CD14-positive monocyte (primary cell): Measurements from ENCODE around the gene C2CD4D. TPM values are rescaled to one million over a fixed set of nuclear protein-coding genes. Genes with fewer than 3 reads are reported as not detected.

Experiments
- DNase-seq, 3 donors: peaks; one replicate each; pipeline ENCODE4 v3.0.0-alpha.2; 2011 to 2022
- H2AFZ ChIP-seq: 2 replicates; pipeline ENCODE4 v1.6.0; 2012; ENCODE audit warnings: mild to moderate bottlenecking, low read depth, low read length, inconsistent platforms; ENCODE audit not compliant: insufficient read depth, poor library complexity, severe bottlenecking
- H3K27ac ChIP-seq, 2 donors: 1 replicate in 1 of 2; 2 replicates in 1 of 2; pipeline ENCODE4 v1.5.1; 2012 to 2013; ENCODE audit warnings: low read length in 2 of 2, control low read depth in 1 of 2, inconsistent platforms in 1 of 2, low read depth in 1 of 2, mild to moderate bottlenecking in 1 of 2
- H3K27me3 ChIP-seq, 2 donors: one replicate each; pipeline versions ENCODE4 v1.6.0 to v1.6.1; 2011 to 2013; ENCODE audit warnings: low read length in 2 of 2; ENCODE audit not compliant: control insufficient read depth in 2 of 2, insufficient read depth in 2 of 2
- H3K36me3 ChIP-seq, 2 donors: replicated peaks in 1 of 2; 1 replicate in 1 of 2; 2 replicates in 1 of 2; pipeline versions ENCODE4 v1.5.1 to v1.6.1; 2012 to 2013; ENCODE audit warnings: low read length in 2 of 2, control low read depth in 1 of 2, inconsistent platforms in 1 of 2, mild to moderate bottlenecking in 1 of 2; ENCODE audit not compliant: insufficient read depth in 2 of 2, control insufficient read depth in 1 of 2
- H3K4me1 ChIP-seq, 2 donors: 1 replicate in 1 of 2; 2 replicates in 1 of 2; pipeline versions ENCODE4 v1.5.1 to v1.6.1; 2012 to 2013; ENCODE audit warnings: low read length in 2 of 2, control low read depth in 1 of 2, inconsistent platforms in 1 of 2, mild to moderate bottlenecking in 1 of 2, moderate library complexity in 1 of 2; ENCODE audit not compliant: insufficient read depth in 2 of 2, control insufficient read depth in 1 of 2
- H3K4me2 ChIP-seq: replicated peaks from 2 replicates; pipeline ENCODE3; 2012; ENCODE audit warnings: low read length, moderate library complexity, mild to moderate bottlenecking; ENCODE audit not compliant: poor library complexity, severe bottlenecking; ENCODE audit errors: extremely low read depth
- H3K4me3 ChIP-seq, 3 experiments: fragments of 200-600 bp in 1 of 3; sonication (generic) in 1 of 3; replicated peaks in 1 of 3; 1 replicate in 2 of 3; 2 replicates in 1 of 3; pipeline ENCODE4 v1.5.1; 2011 to 2013; ENCODE audit warnings: low read length in 3 of 3, mild to moderate bottlenecking in 3 of 3, control low read depth in 2 of 3, low read depth in 2 of 3, inconsistent platforms in 1 of 3, moderate library complexity in 1 of 3
- H3K79me2 ChIP-seq: 2 replicates; pipeline ENCODE4 v1.6.0; 2012; ENCODE audit warnings: mild to moderate bottlenecking, control low read depth, inconsistent platforms, low read length, moderate library complexity; ENCODE audit not compliant: insufficient read depth
- H3K9ac ChIP-seq: 2 replicates; pipeline ENCODE4 v1.6.0; 2017; ENCODE audit warnings: low read length, mild to moderate bottlenecking; ENCODE audit not compliant: insufficient read depth, poor library complexity, severe bottlenecking
- H3K9me3 ChIP-seq, 2 donors: replicated peaks in 1 of 2; 1 replicate in 1 of 2; 2 replicates in 1 of 2; pipeline versions ENCODE4 v1.5.1 to v1.6.1; 2012 to 2013; ENCODE audit warnings: low read length in 2 of 2, control low read depth in 1 of 2; ENCODE audit not compliant: control insufficient read depth in 1 of 2, insufficient read depth in 1 of 2
- H4K20me1 ChIP-seq: 2 replicates; pipeline ENCODE4 v1.6.0; 2012; ENCODE audit warnings: mild to moderate bottlenecking, low read length, control low read depth, moderate library complexity; ENCODE audit not compliant: insufficient read depth
- H3K27ac Mint-ChIP-seq, 7 donors: one replicate each; pipeline ENCODE4 v1.8.0; 2020; ENCODE audit warnings: mild to moderate bottlenecking in 7 of 7, mixed read lengths in 7 of 7, moderate library complexity in 6 of 7, inconsistent platforms in 2 of 7
- H3K27me3 Mint-ChIP-seq, 3 donors: one replicate each; pipeline ENCODE4 v1.8.0; 2021 to 2022; ENCODE audit warnings: low read depth in 3 of 3, mild to moderate bottlenecking in 3 of 3, mixed read lengths in 3 of 3, moderate library complexity in 3 of 3, inconsistent platforms in 1 of 3
- H3K36me3 Mint-ChIP-seq, 2 donors: one replicate each; pipeline ENCODE4 v1.8.0; 2020; ENCODE audit warnings: mixed read lengths in 2 of 2, inconsistent platforms in 1 of 2, mild to moderate bottlenecking in 1 of 2
- H3K4me1 Mint-ChIP-seq: one replicate; pipeline ENCODE4 v1.8.0; 2020; ENCODE audit warnings: mild to moderate bottlenecking, mixed read lengths
- H3K4me3 Mint-ChIP-seq, 2 donors: one replicate each; pipeline ENCODE4 v1.8.0; 2020; ENCODE audit warnings: mild to moderate bottlenecking in 2 of 2, mixed read lengths in 2 of 2, moderate library complexity in 1 of 2
- H3K9me3 Mint-ChIP-seq, 7 donors: one replicate each; pipeline ENCODE4 v1.8.0; 2020 to 2022; ENCODE audit warnings: mixed read lengths in 7 of 7, mild to moderate bottlenecking in 6 of 7, moderate library complexity in 6 of 7, inconsistent platforms in 2 of 7
- WGBS: methylation state at CpG from one replicate; pipeline ENCODE4 v1.1.5; 2013; ENCODE audit warnings: missing lambda C conversion rate; ENCODE audit not compliant: insufficient coverage; 5-methylcytosine and 5-hydroxymethylcytosine counted together
- intact Hi-C, 2 donors: fragments of 100-400 bp; cut with micrococcal nuclease; formaldehyde crosslinking; loops; one replicate each; pipeline versions ENCODE4 v1.15.0 to v1.15.1; 2023
- polyA minus RNA-seq: library from RNA; depleted of rRNA, polyadenylated mRNA; stranded (reverse); fragments of >200 nt; gene quantifications from 2 replicates; pipeline ENCODE4 v1.2.3, GENCODE V29; 2012
- polyA plus RNA-seq, 3 donors: library from polyadenylated mRNA; depleted of rRNA in 1 of 3; unstranded in 2 of 3; stranded (reverse) in 1 of 3; fragments of 300-500 nt in 2 of 3; fragments of >200 nt in 1 of 3; fragmentation: Illumina TruSeq in 2 of 3; gene quantifications; 1 replicate in 2 of 3; 2 replicates in 1 of 3; pipeline ENCODE4 v1.2.3, GENCODE V29; 2012 to 2021
- total RNA-seq, 12 experiments: library from RNA in 1 of 12; stranded (reverse) in 1 of 12; fragments of 120-200 nt in 1 of 12; gene quantifications; one replicate each; pipeline ENCODE4 v1.2.4 and lab custom pipeline; 2013 to 2026; ENCODE audit warnings: mixed read lengths in 6 of 12, inconsistent platforms in 1 of 12
- TF ChIP-seq, protein P1 (sequence below): fragments of 200-600 bp; IDR thresholded peaks from one replicate; pipeline ENCODE4 v1.8.0; 2022; ENCODE audit warnings: antibody characterized with exemption, mild to moderate bottlenecking

C2CD4D gene
- not detected for total RNA-seq (2013)
- polyA plus RNA-seq (not detected), polyA minus RNA-seq (not detected in 2 replicates), total RNA-seq (lab: John Stamatoyannopoulos, UW) (0 to 0.15 (median 0) reads per million in 11 experiments)

- peak within 1 kb of the TSS; percentile 72 to 91 for H3K4me3 Mint-ChIP-seq
- Histone ChIP-seq H3K36me3 (no peaks in the 10 kb centered on the region), H3K4me2 (peak within 1 kb of the TSS; percentile 76), H3K27me3 (peaks cover 47 to 69% of the 10 kb centered on the region in 2 donors), H4K20me1 (no peaks in the 10 kb centered on the region), H3K9me3 (peaks cover 0 to 22% of the 10 kb centered on the region in 2 donors), H3K79me2 (no peaks in the 10 kb centered on the region), H3K9ac (peak within 1 kb of the TSS; percentile 36), H2AFZ (peak within 1 kb of the TSS; percentile 74), H3K4me1 (peaks cover 32 to 55% of the 10 kb centered on the region in 2 donors), H3K27ac (no peak within 1 kb of the TSS), H3K4me3 (peak within 1 kb of the TSS in 2 of 3 experiments; percentile 13 to 68)
- no peak within 1 kb of the TSS for H3K27ac Mint-ChIP-seq
- H3K9me3 Mint-ChIP-seq: peaks cover 0 to 21% (median 14%) of the 10 kb centered on the region in 7 donors
- peak in 1 of 3 donors; percentile 29 for DNase-seq
- TF ChIP-seq, protein P1, sequence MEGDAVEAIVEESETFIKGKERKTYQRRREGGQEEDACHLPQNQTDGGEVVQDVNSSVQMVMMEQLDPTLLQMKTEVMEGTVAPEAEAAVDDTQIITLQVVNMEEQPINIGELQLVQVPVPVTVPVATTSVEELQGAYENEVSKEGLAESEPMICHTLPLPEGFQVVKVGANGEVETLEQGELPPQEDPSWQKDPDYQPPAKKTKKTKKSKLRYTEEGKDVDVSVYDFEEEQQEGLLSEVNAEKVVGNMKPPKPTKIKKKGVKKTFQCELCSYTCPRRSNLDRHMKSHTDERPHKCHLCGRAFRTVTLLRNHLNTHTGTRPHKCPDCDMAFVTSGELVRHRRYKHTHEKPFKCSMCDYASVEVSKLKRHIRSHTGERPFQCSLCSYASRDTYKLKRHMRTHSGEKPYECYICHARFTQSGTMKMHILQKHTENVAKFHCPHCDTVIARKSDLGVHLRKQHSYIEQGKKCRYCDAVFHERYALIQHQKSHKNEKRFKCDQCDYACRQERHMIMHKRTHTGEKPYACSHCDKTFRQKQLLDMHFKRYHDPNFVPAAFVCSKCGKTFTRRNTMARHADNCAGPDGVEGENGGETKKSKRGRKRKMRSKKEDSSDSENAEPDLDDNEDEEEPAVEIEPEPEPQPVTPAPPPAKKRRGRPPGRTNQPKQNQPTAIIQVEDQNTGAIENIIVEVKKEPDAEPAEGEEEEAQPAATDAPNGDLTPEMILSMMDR: no peak
- intact Hi-C loops: loop anchor here in 1 of 2 donors (5.0 kb wide), 1 partner anchor 302 kb away; no protein-coding TSS in a partner anchor
- peaks cover 47% of the 10 kb centered on the region for H3K4me1 Mint-ChIP-seq
- peaks cover 6 to 13% of the 10 kb centered on the region in 2 donors for H3K36me3 Mint-ChIP-seq
- peaks cover 52 to 79% (median 67%) of the 10 kb centered on the region in 3 donors for H3K27me3 Mint-ChIP-seq
- WGBS: 1% methylated on average over 40 of the region's 47 CpGs
These were observed at the start of gene C2CD4D for GRCh38 chr1:151839457-151840403. Gene C2CD4D (minus strand): TSS chr1:151839820. CDS start chr1:151838989, 831 bp downstream.

- Histone ChIP-seq H3K4me3 (no peak overlapping the region), H2AFZ (no peak overlapping the region), H3K27ac (no peak overlapping the region), H3K4me1 (no peaks in the 10 kb centered on the region), H3K36me3 (peaks cover 0 to 17% of the 10 kb centered on the region in 2 donors), H3K4me2 (no peak overlapping the region), H3K27me3 (no peaks in the 10 kb centered on the region), H3K9me3 (no peaks in the 10 kb centered on the region), H4K20me1 (no peaks in the 10 kb centered on the region), H3K9ac (no peak overlapping the region), H3K79me2 (no peaks in the 10 kb centered on the region)
- TF ChIP-seq, protein P1: peak; percentile 59
- no CpG with 5 or more reads among the region's 2 CpGs for WGBS
- Mint-ChIP-seq H3K4me1 (peaks cover 2% of the 10 kb centered on the region), H3K36me3 (peaks cover 13 to 18% of the 10 kb centered on the region in 2 donors), H3K27me3 (no peaks in the 10 kb centered on the region), H3K27ac (no peak overlapping the region), H3K9me3 (peaks cover 0 to 3% (median 0%) of the 10 kb centered on the region in 7 donors), H3K4me3 (no peak overlapping the region)
- intact Hi-C loops: no loop called here
- DNase-seq: no peak
These were observed 49.5 kb upstream of the C2CD4D start for GRCh38 chr1:151888972-151889570.
